Erythroblast (primary cell): ENCODE results near the gene LMO4.

ENCODE experiments used
- GATA1 ChIP-seq: IDR thresholded peaks from 2 replicates; pipeline ENCODE4 v1.6.1; 2011; ENCODE audit warnings: low read depth, mild to moderate bottlenecking, control low read depth, low read length, moderate library complexity
- POLR2A ChIP-seq: IDR thresholded peaks from 2 replicates; pipeline ENCODE4 v1.6.1; 2011; ENCODE audit warnings: mild to moderate bottlenecking, low read length

DNA sequence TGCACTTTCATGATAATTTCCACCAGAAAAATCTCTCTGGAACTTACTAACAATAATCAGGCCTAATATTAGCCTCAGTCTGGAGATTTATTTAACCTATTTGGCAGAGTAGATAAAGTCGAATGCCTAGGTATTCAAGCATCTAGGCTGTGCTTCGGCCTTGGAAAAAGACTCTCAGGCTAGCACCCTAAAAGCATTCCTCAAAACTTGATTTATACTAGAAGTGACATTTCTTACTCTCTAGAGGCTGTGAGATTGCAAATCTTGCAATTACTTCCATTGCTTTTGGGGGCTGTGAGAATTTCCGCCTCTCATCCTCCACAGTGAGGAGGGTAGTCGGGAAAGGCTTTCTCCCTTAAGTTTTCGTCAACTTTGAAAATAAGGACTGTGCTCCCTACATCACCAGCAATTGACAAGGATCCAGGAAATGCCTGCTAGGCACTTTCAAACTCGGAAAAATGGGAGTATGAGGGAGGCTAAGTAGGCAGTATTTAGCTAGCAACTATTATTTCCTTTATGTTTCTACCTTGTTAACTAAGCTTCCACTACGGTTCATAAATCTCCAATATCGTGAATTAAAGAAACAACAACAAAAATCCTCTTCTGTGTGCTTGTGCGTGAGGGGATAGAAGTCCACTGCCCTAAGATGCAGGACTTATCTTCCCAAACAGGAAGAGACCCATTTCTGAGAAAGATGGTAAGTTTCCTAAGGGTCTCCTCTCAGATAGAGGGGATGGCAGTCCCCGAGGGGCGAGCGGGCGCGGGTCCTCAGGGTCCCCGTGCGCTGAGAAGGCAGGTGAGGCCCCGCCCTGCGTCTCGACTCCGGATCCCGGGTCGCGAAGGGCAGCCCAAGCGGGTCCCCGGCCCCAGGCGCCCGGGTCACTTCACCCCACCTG lies 1.1 kb upstream of the LMO4 start:
- TF ChIP-seq POLR2A: no peak
- no peak for TF ChIP-seq GATA1
